SK-N-SH (cell line): Measurements from ENCODE around the gene PHKG2. TPM values are rescaled to one million over a fixed set of nuclear protein-coding genes. Genes with fewer than 3 reads are reported as not detected.
A peak's percentile ranks its signal among the peaks of the same experiment; 100 is the strongest.

Source experiments
- CTCF ChIA-PET: fragments of 300-600, 350-600 bp; formaldehyde crosslinking; extraction: SDS; loops from one replicate; lab custom pipeline; 2021; lab: Yijun Ruan, JAX
- POLR2A ChIA-PET: fragments of 350-600 bp; sonication (Branson Sonifier 250); formaldehyde crosslinking; extraction: SDS; loops from one replicate; lab custom pipeline; 2020; ENCODE audit warnings: antibody characterized with exemption, inconsistent platforms; lab: Yijun Ruan, JAX
- DNase-seq: peaks from one replicate; pipeline ENCODE4 v3.0.0; 2012
- H2AFZ ChIP-seq: fragments of 200-600 bp; sonication (generic); 2 replicates; pipeline ENCODE4 v1.8.1; 2016; ENCODE audit warnings: antibody characterized with exemption, mild to moderate bottlenecking, low read depth
- H3F3A ChIP-seq: fragments of 200-600 bp; sonication (generic); replicated peaks from 2 replicates; pipeline ENCODE3; 2016; ENCODE audit warnings: antibody characterized with exemption, mild to moderate bottlenecking; ENCODE audit not compliant: insufficient read depth
- H3K27ac ChIP-seq, 2 experiments: fragments of 200-500 bp in 1 of 2; fragments of 200-600 bp in 1 of 2; sonication (Bioruptor generic) in 1 of 2; sonication (generic), shearing (Covaris generic) in 1 of 2; 2 replicates each; pipeline versions ENCODE4 v1.5.1 to v1.6.1; 2014 to 2016; ENCODE audit warnings: low read depth in 2 of 2, inconsistent platforms in 1 of 2, low read length in 1 of 2, mild to moderate bottlenecking in 1 of 2, mixed read lengths in 1 of 2
- H3K27me3 ChIP-seq: fragments of 200-600 bp; sonication (generic), shearing (Covaris generic); 2 replicates; pipeline ENCODE4 v1.6.1; 2016; ENCODE audit warnings: mixed run types; ENCODE audit not compliant: insufficient read depth
- H3K36me3 ChIP-seq, 2 experiments: fragments of 200-500 bp in 1 of 2; fragments of 200-600 bp in 1 of 2; sonication (Bioruptor generic) in 1 of 2; sonication (generic) in 1 of 2; replicated peaks in 1 of 2; 2 replicates each; pipeline versions ENCODE3 to v1.5.1; 2014 to 2016; ENCODE audit warnings: low read length in 1 of 2, mild to moderate bottlenecking in 1 of 2; ENCODE audit not compliant: insufficient read depth in 2 of 2, control insufficient read depth in 1 of 2
- H3K4me1 ChIP-seq, 2 experiments: fragments of 200-500 bp in 1 of 2; fragments of 200-600 bp in 1 of 2; sonication (Bioruptor generic) in 1 of 2; sonication (generic), shearing (Covaris generic) in 1 of 2; 2 replicates each; pipeline versions ENCODE4 v1.5.1 to v1.6.1; 2014 to 2016; ENCODE audit warnings: low read depth in 1 of 2, low read length in 1 of 2, mixed run types in 1 of 2; ENCODE audit not compliant: insufficient read depth in 2 of 2, control insufficient read depth in 1 of 2
- H3K4me2 ChIP-seq: fragments of 200-600 bp; sonication (generic), shearing (Covaris generic); 2 replicates; pipeline ENCODE4 v1.6.1; 2017; ENCODE audit warnings: mixed run types
- H3K4me3 ChIP-seq, 2 experiments: fragments of 200-500 bp in 1 of 2; fragments of 200-600 bp in 1 of 2; sonication (Bioruptor generic) in 1 of 2; sonication (generic), shearing (Covaris generic) in 1 of 2; 2 replicates each; pipeline versions ENCODE4 v1.5.1 to v1.8.1; 2014 to 2016; ENCODE audit warnings: low read depth in 2 of 2, inconsistent platforms in 1 of 2, low read length in 1 of 2, mild to moderate bottlenecking in 1 of 2, mixed read lengths in 1 of 2, moderate library complexity in 1 of 2
- H3K79me2 ChIP-seq: fragments of 200-600 bp; sonication (generic); 2 replicates; pipeline ENCODE4 v1.8.1; 2017; ENCODE audit warnings: mild to moderate bottlenecking; ENCODE audit not compliant: insufficient read depth
- H3K9ac ChIP-seq: fragments of 200-600 bp; sonication (generic); 2 replicates; pipeline ENCODE4 v1.6.1; 2017; ENCODE audit warnings: mixed run types
- H3K9me2 ChIP-seq: fragments of 200-600 bp; sonication (generic); 2 replicates; pipeline ENCODE4 v1.6.1; 2017; ENCODE audit warnings: mixed run types
- H3K9me3 ChIP-seq: fragments of 200-600 bp; sonication (generic); 2 replicates; pipeline ENCODE4 v1.6.1; 2017; ENCODE audit warnings: mixed run types, mild to moderate bottlenecking, moderate library complexity
- H4K20me1 ChIP-seq: fragments of 200-600 bp; sonication (generic); 2 replicates; pipeline ENCODE4 v1.6.1; 2017; ENCODE audit warnings: mild to moderate bottlenecking, mixed run types; ENCODE audit not compliant: insufficient read depth
- EZH2phosphoT487 ChIP-seq: fragments of 200-600 bp; sonication (generic); IDR thresholded peaks from 2 replicates; pipeline ENCODE4 v1.6.1; 2017; ENCODE audit warnings: low read depth, mixed run types, mild to moderate bottlenecking, antibody characterized with exemption, moderate library complexity, borderline replicate concordance
- FOSL2 ChIP-seq: IDR thresholded peaks from 2 replicates; pipeline ENCODE4 v1.4.0; 2012; ENCODE audit warnings: low read depth, mild to moderate bottlenecking, moderate library complexity, borderline replicate concordance
- FOXM1 ChIP-seq: IDR thresholded peaks from 2 replicates; pipeline ENCODE4 v1.4.0; 2012; ENCODE audit warnings: low read depth, mild to moderate bottlenecking
- GABPA ChIP-seq: IDR thresholded peaks from 2 replicates; pipeline ENCODE4 v1.4.0; 2012; ENCODE audit warnings: low read depth, mild to moderate bottlenecking
- JUND ChIP-seq: IDR thresholded peaks from 2 replicates; pipeline ENCODE4 v1.4.0; 2012
- MXI1 ChIP-seq: IDR thresholded peaks from 2 replicates; pipeline ENCODE4 v1.6.1; 2012; ENCODE audit warnings: mild to moderate bottlenecking, low read depth, low read length, improper control_type of control experiment
- NFIC ChIP-seq: IDR thresholded peaks from 2 replicates; pipeline ENCODE4 v1.4.0; 2012; ENCODE audit warnings: borderline replicate concordance
- RAD21 ChIP-seq: IDR thresholded peaks from 2 replicates; pipeline ENCODE4 v1.6.1; 2012; ENCODE audit warnings: mild to moderate bottlenecking, low read length
- RFX5 ChIP-seq: IDR thresholded peaks from 2 replicates; pipeline ENCODE4 v1.6.1; 2012; ENCODE audit warnings: mild to moderate bottlenecking, improper control_type of control experiment, low read length
- TAF1 ChIP-seq: IDR thresholded peaks from 2 replicates; pipeline ENCODE4 v1.6.1; 2012; ENCODE audit warnings: low read depth, mild to moderate bottlenecking, low read length, moderate library complexity, borderline replicate concordance
- TCF12 ChIP-seq: IDR thresholded peaks from 2 replicates; pipeline ENCODE4 v1.4.0; 2012
- YY1 ChIP-seq: IDR thresholded peaks from 2 replicates; pipeline ENCODE4 v1.4.0; 2012; ENCODE audit warnings: low read depth, mild to moderate bottlenecking
- WGBS: methylation state at CpG from one replicate; pipeline ENCODE4 v1.1.6; 2017; ENCODE audit warnings: low lambda C conversion rate; 5-methylcytosine and 5-hydroxymethylcytosine counted together
- polyA plus RNA-seq, 3 experiments: library from polyadenylated mRNA; depleted of rRNA; stranded (reverse); fragments of >200 nt; gene quantifications; 2 replicates each; pipeline ENCODE4 v1.2.3, GENCODE V29; 2012
- TF ChIP-seq, protein P1 (sequence below): IDR thresholded peaks from 2 replicates; pipeline ENCODE4 v1.6.1; 2012; ENCODE audit warnings: mild to moderate bottlenecking, low read depth, low read length, moderate library complexity
- TF ChIP-seq, protein P2 (sequence below): IDR thresholded peaks from 2 replicates; pipeline ENCODE4 v1.4.0; 2012; ENCODE audit warnings: low read depth, borderline replicate concordance
- TF ChIP-seq, protein P3 (sequence below): fragments of 200-600 bp; sonication (generic); IDR thresholded peaks from 2 replicates; pipeline ENCODE4 v1.6.1; 2017; ENCODE audit warnings: antibody characterized with exemption, mild to moderate bottlenecking, moderate library complexity
- TF ChIP-seq, protein P4 (sequence below): IDR thresholded peaks from 2 replicates; pipeline ENCODE4 v1.4.0; 2012; ENCODE audit warnings: low read depth
- TF ChIP-seq, protein P5 (sequence below): IDR thresholded peaks from 2 replicates; pipeline ENCODE4; 2012
- TF ChIP-seq, protein P6 (sequence below): fragments of 150-350 bp; IDR thresholded peaks from 2 replicates; pipeline ENCODE4 v1.6.1; 2016; ENCODE audit warnings: mild to moderate bottlenecking, low read depth, low read length
- TF ChIP-seq, protein P7 (sequence below): fragments of 150-350 bp; IDR thresholded peaks from 2 replicates; pipeline ENCODE4 v1.6.1; 2017; ENCODE audit warnings: antibody characterized with exemption, low read length, low read depth, borderline replicate concordance

Gene PHKG2
- polyA plus RNA-seq, 1 of the 3 experiments (the other 2 are of a cell fraction) = 45.8 TPM

DNA sequence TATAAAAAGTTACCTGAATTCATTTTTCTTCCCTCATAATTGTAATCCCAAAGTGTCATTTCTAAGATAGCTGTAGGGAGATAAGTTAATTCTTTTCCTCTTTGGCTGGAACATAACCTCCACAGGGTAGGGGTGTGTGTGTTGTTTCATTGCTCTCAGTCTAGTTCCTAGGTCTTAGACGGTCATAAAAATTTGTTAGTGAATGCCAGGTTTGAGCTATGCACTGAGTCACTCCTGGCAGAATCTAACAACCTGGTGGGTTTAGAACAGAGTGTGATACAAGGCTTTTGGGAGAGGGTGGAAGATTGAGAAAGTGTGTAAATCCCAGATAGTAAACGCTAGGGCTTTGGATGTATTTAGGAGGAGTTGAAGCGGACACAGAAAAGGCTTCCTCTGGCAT, 894 bp upstream of the PHKG2 start:
- no peaks in the 10 kb centered on the region for H3K9me3 ChIP-seq
- H3K9me2 ChIP-seq = no peaks in the 10 kb centered on the region
- no peaks in the 10 kb centered on the region for H4K20me1 ChIP-seq
- H3K4me1 ChIP-seq = peaks cover 5 to 8% of the 10 kb centered on the region in 2 experiments; a peak in 2 of 4 replicates
- peak overlapping the region; percentile 69 for H3K9ac ChIP-seq
- TF ChIP-seq, protein P1, sequence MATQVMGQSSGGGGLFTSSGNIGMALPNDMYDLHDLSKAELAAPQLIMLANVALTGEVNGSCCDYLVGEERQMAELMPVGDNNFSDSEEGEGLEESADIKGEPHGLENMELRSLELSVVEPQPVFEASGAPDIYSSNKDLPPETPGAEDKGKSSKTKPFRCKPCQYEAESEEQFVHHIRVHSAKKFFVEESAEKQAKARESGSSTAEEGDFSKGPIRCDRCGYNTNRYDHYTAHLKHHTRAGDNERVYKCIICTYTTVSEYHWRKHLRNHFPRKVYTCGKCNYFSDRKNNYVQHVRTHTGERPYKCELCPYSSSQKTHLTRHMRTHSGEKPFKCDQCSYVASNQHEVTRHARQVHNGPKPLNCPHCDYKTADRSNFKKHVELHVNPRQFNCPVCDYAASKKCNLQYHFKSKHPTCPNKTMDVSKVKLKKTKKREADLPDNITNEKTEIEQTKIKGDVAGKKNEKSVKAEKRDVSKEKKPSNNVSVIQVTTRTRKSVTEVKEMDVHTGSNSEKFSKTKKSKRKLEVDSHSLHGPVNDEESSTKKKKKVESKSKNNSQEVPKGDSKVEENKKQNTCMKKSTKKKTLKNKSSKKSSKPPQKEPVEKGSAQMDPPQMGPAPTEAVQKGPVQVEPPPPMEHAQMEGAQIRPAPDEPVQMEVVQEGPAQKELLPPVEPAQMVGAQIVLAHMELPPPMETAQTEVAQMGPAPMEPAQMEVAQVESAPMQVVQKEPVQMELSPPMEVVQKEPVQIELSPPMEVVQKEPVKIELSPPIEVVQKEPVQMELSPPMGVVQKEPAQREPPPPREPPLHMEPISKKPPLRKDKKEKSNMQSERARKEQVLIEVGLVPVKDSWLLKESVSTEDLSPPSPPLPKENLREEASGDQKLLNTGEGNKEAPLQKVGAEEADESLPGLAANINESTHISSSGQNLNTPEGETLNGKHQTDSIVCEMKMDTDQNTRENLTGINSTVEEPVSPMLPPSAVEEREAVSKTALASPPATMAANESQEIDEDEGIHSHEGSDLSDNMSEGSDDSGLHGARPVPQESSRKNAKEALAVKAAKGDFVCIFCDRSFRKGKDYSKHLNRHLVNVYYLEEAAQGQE = no peak
- TF ChIP-seq, protein P2, sequence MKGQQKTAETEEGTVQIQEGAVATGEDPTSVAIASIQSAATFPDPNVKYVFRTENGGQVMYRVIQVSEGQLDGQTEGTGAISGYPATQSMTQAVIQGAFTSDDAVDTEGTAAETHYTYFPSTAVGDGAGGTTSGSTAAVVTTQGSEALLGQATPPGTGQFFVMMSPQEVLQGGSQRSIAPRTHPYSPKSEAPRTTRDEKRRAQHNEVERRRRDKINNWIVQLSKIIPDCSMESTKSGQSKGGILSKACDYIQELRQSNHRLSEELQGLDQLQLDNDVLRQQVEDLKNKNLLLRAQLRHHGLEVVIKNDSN = no peak
- TF ChIP-seq YY1 (no peak), GABPA (no peak), NFIC (0 out of 2 replicates have a peak, but pooled peaks have one; percentile 16), TAF1 (no peak), FOXM1 (no peak), RFX5 (no peak), FOSL2 (0 out of 2 replicates have a peak, but pooled peaks have one; percentile 19), RAD21 (no peak), EZH2phosphoT487 (no peak), JUND (0 out of 2 replicates have a peak, but pooled peaks have one; percentile 9), MXI1 (no peak), TCF12 (no peak)
- TF ChIP-seq, protein P3, sequence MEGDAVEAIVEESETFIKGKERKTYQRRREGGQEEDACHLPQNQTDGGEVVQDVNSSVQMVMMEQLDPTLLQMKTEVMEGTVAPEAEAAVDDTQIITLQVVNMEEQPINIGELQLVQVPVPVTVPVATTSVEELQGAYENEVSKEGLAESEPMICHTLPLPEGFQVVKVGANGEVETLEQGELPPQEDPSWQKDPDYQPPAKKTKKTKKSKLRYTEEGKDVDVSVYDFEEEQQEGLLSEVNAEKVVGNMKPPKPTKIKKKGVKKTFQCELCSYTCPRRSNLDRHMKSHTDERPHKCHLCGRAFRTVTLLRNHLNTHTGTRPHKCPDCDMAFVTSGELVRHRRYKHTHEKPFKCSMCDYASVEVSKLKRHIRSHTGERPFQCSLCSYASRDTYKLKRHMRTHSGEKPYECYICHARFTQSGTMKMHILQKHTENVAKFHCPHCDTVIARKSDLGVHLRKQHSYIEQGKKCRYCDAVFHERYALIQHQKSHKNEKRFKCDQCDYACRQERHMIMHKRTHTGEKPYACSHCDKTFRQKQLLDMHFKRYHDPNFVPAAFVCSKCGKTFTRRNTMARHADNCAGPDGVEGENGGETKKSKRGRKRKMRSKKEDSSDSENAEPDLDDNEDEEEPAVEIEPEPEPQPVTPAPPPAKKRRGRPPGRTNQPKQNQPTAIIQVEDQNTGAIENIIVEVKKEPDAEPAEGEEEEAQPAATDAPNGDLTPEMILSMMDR = no peak
- TF ChIP-seq, protein P4, sequence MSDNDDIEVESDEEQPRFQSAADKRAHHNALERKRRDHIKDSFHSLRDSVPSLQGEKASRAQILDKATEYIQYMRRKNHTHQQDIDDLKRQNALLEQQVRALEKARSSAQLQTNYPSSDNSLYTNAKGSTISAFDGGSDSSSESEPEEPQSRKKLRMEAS = no peak
- TF ChIP-seq, protein P5, sequence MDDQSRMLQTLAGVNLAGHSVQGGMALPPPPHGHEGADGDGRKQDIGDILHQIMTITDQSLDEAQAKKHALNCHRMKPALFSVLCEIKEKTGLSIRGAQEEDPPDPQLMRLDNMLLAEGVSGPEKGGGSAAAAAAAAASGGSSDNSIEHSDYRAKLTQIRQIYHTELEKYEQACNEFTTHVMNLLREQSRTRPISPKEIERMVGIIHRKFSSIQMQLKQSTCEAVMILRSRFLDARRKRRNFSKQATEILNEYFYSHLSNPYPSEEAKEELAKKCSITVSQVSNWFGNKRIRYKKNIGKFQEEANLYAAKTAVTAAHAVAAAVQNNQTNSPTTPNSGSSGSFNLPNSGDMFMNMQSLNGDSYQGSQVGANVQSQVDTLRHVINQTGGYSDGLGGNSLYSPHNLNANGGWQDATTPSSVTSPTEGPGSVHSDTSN = no peak
- TF ChIP-seq, protein P6, sequence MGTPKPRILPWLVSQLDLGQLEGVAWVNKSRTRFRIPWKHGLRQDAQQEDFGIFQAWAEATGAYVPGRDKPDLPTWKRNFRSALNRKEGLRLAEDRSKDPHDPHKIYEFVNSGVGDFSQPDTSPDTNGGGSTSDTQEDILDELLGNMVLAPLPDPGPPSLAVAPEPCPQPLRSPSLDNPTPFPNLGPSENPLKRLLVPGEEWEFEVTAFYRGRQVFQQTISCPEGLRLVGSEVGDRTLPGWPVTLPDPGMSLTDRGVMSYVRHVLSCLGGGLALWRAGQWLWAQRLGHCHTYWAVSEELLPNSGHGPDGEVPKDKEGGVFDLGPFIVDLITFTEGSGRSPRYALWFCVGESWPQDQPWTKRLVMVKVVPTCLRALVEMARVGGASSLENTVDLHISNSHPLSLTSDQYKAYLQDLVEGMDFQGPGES = no peak
- TF ChIP-seq, protein P7, sequence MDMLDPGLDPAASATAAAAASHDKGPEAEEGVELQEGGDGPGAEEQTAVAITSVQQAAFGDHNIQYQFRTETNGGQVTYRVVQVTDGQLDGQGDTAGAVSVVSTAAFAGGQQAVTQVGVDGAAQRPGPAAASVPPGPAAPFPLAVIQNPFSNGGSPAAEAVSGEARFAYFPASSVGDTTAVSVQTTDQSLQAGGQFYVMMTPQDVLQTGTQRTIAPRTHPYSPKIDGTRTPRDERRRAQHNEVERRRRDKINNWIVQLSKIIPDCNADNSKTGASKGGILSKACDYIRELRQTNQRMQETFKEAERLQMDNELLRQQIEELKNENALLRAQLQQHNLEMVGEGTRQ = no peak
- H3K36me3 ChIP-seq = peaks cover 9 to 26% of the 10 kb centered on the region in 2 experiments
- 12% methylated on average over 3 of the region's 3 CpGs for WGBS
- peaks cover 21% of the 10 kb centered on the region for H3K79me2 ChIP-seq
- H3K4me2 ChIP-seq = peak overlapping the region; percentile 82
- ChIA-PET POLR2A (interaction anchor here (0.5 to 2.1 kb wide), 15 partner anchors 9 to 128 kb away, joined by 3 to 10 read pairs (median 4); partner anchors contain the start of genes FBRS and SRCAP), CTCF (interaction anchor here (1.2 kb wide), 2 partner anchors 19 to 194 kb away, joined by 5 to 6 read pairs; no protein-coding TSS in a partner anchor)
- peak overlapping the region; percentile 78 for H2AFZ ChIP-seq
- no peaks in the 10 kb centered on the region for H3K27me3 ChIP-seq
- no peak for DNase-seq
- peak overlapping the region; percentile 7 to 83 for H3K27ac ChIP-seq
- peak overlapping the region in 1 of 2 experiments; percentile 74; a peak in 2 of 4 replicates for H3K4me3 ChIP-seq
- peaks cover 19% of the 10 kb centered on the region for H3F3A ChIP-seq
